HG03439 (cell line): Measurements from ENCODE around the gene MGMT.

Source experiments
- ATAC-seq: cut with Tn5 transposase; IDR thresholded peaks from one replicate; pipeline ENCODE4 v1.9.1; 2021; ENCODE audit warnings: mild to moderate bottlenecking, moderate library complexity; ENCODE audit not compliant: unreplicated experiment

The MGMT gene

DNA sequence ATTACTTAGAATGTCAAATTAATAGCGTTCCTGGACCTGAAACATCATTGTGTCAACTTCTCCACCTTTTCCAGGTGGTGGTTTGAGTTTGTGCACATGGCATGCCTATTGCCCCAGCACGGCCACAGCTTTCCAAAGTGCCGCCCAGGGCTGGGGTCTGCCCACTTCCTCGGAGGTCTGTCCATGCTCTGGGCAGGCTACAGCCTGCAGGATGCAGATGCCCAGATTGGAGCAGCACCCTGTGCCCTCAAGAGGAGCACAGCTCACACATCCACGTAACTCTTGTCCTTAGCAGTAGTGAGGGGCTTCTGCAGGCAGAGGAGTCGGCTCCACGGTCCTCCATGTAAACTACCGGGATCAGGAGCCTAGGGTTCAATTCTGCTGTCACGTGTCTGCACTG lies 258.4 kb downstream of the MGMT start:
- ATAC-seq, result no peak

DNA sequence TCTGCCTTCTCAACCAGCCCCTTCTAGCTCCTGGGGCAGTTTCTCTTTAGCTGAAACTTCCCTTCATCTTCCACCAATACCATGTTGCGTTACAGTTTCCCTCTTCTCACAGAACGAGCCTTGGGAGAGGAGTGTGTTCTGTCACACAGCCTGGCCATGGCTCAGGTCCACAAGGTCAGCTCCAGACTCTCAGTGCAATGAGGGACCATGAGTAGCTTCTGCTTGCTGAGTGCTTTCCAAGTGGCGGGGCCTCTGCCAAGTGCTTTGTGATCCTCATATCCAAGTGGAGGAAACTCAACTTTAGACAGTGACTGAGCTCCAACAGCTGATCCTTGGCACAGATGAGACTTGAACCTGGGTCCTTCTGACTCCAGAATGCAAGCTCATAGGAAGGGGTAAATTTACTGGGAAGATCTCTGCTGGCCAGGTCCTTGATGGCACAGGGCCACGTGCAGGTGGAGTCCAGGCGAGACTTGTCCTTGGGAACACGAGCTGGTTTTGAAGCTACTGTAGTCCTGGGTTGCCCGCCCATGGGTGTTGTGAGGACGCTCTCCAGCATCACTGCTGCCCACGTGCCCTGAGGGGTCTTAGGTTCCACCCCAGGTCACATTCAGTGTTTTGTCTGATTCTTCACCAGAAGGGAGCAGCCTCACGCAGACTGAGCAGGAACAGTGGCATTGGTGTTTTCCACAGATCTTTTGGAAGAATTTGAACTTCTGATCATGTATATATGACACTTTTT lies 259.0 kb downstream of the MGMT start:
- ATAC-seq, result no peak

DNA sequence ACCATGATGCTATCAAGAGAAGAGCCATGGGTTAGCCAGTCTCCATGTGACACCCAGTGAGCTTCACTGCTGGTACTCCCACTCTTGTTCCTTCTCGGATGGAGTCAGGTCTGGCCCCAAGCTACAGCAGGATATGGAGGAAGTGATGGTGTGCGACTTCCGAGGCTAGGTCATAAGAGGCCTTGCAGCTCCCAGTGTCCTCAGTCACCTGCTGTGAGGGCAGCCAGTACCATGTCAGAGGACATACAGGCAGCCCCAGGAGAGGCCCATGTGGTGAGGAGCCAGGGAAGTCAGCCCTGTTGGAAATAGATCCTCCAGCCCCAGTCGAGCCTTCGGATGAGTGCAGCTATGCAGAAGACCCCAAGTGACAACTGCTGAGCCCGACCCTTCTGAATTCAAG lies 260.0 kb downstream of the MGMT start:
- no peak for ATAC-seq

DNA sequence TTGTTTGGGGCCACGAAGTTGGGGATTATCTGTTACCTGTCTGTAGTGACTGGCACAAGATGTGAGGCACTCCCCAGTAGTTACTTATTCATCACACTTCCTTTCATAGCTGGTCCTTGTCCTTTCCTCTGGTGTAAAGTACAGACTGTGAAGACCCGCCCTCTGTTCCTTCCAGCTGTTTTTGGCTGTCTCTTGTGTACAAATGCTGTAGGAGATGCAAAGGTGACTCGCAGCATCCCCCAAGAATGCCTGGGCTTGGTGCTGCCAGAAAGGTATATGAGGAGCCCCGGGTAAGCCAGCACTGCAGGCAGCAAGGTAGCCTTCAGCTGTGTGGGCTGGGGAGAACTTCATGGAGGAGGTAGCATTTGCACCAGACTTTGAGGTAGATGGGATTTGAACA lies 260.5 kb downstream of the MGMT start:
- ATAC-seq, result no peak

DNA sequence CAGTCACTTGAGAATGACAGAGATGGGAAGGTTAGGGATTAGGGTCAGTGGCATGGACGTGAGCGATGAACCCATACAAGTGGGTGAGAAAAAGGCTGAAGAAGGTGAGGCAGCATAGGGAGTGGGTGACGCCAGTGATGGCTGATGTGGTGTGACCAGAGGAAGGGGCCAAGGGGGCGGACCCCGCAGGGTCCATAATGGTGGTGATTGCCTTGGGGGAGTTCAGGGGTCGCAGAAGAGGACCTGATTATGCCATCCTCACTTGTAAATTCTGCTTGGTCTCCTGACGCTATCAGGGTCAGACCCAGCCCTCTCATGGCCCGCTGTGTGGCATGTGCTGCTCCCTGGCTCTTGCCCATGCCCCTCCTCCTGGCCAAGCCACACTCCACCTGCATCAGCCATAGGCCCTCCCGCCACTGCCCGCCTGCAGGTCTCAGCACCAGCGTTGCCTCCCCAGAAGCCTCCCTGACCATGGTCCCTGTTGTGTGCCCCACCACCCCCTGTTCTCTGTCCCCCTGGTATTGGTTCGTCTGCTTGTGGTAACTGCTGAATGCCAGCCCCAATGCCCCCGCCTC lies 261.3 kb downstream of the MGMT start:
- no peak for ATAC-seq

DNA sequence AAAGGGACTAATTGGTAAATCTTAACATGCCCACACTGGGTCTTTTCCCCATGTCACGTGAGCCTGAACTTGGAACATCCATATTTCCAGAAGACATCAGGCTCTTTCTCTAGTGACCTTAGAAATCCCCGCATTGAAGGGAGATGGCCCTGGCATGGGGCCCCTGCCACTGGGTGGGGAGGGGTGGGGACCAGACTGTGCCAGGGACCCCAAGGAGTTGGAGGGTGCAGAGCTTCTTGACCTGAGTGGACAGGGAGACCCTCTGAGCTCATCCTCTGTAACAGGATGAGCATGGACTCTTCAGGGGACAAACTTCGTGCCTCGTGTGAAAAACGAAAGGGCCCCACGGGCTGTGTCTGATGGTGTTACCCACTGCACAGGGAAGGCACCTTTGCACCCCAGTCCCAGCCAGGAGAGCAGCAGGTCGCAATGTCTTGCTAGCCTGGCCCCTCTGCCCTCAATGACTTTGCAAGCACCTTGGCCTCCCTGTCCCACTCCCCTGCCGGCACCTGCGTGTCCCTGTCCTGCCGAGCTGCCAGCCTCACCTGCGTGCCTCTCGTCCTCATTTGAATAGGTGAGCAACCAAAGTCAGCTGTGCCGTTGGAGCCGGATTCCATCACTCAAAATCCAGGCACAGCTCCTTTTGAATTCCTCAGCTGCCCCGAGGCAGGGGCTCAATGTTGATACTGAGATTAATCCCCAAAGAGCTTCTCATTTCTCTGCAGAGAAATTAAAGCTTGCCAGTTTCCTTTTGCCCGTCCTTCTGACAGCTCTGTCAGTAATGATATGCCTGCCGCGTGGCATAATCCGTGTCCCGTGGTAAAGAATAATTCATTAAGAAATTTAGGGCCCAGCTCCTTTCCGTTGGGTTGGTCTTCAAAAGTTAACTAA lies 262.1 kb downstream of the MGMT start:
- ATAC-seq, result no peak

DNA sequence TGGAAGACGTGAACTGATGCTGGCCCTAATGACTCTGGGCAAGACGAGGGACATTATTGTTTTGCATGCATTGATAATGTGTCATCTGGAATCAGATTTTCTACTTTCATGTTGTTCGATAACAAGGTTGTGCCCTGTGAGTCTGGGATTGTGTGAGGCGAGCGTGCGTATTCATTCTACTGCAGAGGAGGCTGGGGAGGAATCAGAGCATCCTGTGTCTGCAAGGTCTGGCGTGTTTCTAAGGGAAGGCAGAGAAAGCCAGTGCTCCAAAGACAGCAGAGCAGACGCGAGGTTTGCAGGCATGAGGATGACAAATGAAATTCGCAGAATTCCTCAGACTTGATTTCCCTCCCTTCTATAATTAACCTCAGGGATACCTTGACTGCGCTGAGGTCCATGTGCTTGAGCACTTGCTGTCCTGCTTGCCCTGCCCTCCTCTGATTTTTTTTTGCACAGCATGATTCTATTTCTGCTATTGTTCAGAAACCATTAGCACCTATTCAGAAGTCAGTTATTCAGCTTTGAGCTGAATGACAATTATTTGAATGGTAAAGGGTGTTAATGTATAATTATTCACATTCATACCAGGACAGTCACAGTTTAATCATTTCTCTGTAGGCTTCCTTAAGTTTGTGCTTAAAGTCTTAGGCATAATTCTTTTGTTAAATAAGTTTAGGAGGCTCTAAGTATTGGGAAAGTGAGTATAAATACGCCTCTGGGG lies 263.4 kb downstream of the MGMT start:
- ATAC-seq, result no peak

DNA sequence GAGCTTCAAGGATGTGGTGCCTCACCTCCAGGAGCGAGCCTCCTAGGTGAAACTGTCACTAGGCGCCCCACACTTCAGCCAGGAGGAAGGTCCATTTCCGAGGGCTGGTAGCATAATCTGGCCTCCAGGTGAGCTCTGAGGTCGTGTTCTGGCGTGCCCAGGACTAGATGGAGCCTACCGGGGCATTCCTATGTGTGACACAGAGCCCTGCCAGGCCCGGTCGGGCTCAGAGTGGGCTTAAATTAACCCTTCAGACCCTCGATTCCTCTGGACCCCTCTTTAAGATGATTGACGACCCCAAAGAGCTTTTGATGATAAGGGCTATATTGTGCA lies 263.9 kb downstream of the MGMT start:
- ATAC-seq, result no peak

DNA sequence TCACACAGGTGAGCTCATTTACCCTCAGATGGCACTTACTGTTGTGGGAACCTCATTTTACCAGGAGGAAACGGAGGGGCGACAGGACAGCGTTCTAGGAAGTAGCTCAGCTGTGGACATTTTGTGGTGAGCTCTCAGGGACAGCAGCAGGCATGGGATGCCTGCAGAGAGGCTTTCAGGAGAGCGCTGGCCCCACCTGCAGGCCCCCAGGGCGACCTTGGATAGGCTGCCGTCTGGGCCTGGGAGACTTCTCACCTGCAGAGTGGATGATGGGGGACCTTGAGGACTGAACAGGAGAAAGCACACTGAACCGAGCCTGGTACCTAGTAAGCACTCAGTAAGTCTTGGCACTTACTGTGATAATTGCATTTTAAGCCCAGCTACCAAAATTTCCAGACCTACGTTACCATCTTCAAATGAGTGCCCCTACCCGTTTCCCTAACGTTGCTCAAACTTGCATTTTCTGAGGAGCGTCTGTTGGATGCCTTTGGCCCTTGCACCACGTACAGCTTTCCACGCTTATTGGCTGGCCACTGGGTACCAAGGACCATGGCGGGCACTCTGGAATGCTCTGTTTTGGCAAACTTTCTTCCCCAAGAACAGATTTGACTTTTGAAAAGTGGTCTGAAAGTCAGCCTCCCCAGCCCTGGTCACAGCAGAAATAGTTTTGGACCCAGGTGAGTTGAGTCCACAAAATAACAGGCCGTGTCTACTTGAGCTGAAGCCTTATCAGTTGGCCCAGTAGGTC lies 273.7 kb downstream of the MGMT start:
- ATAC-seq, result no peak

DNA sequence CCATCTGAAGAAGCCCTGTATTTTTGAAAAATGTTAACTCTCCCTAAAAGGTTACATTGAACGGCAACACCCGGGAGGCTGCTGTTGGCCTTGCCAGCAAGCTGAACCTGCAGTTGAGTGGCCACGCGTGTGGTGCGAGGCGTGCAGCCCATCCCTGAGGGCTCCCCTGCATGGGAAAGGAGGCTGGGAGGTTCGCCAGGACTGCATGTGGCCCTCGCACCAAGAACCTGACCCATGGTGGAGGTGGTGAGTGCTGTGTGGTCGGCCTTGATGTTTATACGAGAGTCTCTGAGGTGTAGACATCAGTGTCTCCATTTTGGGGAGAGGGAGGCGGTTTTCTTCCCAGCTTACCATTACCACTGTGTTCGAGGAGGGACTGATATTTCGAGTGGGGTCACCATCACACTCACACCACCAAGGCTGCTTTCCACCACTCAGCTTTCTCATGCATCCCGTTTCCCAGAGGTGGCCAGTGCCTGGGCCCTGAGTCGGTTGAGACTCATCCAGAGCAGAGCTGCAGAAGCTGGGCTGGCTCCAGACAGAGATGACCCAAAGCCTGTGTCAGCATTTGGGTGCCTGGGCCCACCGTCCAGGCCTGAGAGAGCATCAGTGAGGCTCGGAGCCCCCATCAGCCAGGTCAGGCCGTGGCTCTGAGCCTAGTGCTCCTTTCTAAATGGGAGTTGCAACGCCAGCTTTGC lies 274.4 kb downstream of the MGMT start:
- no peak for ATAC-seq

DNA sequence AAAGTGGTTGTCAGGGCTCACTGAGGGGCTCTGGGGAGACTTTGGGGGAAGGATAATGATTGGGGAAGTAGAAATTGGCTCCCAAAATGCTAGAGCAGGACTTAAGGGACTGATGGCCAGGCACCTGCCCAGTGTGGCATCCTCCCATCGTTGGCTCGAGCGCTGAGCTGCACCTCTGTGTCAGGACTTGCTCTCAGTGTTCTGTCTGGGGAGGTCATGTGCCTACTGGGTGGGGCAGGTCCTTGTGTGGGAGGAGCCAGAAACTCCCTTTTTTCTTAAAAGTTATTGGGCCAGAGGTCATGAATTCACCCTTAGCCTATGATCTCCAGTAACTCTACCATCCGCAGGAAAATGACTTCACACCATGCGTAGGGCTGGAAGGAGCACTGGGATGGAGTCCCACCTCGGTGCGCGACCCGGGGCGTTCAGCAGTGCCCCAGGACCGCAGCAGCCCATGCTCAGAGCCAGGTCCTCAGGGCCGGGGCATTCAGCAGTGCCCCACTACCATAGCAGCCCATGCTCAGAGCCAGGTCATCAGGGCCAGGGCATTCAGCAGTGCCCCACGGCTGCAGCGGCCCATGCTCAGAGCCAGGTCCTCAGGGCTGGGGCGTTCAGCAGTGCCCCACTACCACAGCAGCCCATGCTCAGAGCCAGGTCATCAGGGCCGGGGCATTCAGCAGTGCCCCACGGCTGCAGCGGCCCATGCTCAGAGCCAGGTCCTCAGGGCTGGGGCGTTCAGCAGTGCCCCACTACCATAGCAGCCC lies 275.1 kb downstream of the MGMT start:
- ATAC-seq, result no peak

DNA sequence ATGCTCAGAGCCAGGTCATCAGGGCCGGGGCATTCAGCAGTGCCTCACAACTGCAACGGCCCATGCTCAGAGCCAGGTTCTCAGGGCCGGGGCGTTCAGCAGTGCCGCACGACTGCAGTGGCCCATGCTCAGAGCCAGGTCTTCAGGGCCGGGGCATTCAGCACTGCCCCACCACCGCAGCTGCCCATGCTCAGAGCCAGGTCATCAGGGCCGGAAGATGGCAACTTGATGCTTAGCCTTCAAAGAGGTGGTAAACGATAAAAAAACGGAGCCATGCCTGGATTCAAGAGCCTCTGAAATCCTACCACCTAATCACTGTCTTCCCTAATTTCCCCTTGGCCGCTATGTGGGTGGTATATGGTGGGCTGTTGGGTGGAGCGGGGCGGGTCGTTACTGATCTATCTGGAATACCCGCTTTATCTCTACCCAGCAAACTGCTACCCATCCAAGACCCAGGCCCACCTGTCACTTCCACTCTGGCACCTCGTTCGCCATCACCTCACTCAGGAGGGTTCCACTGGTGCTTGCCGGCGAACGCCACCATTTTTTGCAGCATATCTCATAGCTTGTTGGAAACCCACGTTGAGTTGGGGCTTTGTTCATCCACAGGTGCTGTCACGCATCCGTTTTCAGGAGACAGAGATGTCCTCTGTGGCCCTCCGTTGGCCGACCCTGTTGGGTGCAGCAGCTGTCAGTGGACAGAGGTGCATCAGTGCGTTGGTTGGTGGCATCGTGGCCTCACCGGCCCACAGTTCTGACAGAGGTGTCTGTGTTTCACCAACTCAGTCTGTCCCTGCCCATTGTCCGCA lies 275.9 kb downstream of the MGMT start:
- ATAC-seq, result no peak

DNA sequence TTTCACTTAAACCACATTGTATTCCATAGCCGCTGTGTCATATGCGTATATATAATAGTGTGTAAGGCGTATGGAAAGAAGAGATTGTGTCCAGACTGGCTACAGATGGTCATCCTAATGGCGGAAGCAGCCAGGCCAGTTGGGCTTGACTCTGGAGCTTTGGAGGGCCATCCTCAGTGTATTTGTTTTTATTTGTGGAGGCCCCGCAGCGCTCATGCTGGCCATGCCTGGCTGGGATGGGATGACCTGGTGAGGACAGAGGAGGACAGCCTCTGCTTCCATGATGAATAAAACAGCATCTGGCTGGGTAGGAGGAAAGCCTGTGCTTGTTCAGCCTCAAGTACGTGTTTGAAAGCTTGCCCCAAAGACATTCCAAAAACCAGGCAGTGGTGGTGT lies 276.7 kb downstream of the MGMT start:
- ATAC-seq, result no peak

DNA sequence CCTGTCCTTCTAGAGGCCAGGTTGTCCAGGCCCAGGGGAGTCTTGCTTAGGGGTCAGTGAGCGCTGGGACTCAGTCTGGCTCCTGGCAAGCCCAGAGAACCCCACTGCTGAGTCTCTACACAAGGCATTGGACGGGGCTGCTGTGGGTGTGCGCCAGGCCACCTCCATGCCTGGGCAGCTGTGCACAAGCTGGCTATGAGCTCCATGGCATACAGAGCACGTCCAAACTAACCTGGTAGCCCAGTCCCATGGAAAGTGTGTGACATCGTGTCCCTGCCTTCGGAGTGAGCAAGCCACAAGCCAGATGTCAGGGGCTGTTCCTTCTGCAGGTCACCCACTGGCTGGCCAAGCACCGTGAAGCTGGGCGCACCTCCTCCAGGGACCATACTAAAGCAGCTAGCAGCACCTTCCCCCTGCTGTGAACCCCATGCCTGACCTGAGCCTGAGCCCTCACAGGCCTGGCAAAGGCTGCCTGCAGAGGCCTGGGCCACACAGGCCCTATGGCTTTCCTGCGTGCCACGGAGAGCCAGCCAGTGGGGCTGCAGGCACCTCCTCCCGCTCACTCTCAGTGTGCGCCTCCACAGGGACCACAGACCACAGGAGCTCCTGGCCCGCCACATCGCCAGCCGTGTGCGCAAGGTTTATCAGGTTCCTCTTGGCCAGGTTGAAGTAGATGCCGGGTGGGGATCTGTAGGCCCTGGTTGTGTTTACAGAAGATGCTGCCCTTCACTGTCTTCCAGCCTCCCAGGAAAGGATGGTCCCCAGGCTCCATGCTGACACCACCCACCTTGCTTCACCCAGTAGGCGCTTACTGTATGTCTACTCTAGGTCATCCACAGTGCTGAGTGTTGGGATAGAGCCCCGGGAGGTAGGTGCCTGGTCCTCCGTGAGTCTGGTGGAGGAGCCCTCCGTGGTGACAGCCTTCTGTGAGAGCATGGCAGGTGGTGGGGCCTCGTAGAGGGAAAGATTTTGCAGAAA lies 277.4 kb downstream of the MGMT start:
- ATAC-seq, result no peak

DNA sequence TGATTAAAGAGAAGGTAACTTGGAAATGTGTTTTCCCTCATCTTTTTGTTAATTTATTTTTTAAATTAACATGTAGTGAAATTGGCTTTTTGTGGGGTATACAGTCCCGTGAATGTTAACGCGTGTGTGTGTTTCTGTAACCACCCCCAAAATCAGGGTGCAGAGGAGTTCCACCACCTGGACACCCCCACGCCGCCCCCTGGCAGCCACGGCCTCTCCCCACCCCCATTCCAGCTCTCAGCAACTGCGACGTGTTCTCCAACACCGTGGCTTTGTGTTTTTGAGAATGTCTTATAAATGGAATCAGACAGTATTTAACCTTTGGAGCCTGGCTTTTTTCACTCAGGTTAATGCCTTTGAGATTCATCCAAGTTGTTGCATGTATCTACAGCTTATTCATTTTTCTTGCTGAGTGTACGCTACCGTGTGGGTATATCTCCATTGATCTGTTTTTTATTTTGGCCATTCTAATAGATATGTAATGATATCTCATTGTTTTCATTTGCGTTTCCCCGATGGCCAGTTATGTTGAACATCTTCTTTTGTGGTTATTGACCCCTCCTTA lies 278.2 kb downstream of the MGMT start:
- ATAC-seq, result no peak

DNA sequence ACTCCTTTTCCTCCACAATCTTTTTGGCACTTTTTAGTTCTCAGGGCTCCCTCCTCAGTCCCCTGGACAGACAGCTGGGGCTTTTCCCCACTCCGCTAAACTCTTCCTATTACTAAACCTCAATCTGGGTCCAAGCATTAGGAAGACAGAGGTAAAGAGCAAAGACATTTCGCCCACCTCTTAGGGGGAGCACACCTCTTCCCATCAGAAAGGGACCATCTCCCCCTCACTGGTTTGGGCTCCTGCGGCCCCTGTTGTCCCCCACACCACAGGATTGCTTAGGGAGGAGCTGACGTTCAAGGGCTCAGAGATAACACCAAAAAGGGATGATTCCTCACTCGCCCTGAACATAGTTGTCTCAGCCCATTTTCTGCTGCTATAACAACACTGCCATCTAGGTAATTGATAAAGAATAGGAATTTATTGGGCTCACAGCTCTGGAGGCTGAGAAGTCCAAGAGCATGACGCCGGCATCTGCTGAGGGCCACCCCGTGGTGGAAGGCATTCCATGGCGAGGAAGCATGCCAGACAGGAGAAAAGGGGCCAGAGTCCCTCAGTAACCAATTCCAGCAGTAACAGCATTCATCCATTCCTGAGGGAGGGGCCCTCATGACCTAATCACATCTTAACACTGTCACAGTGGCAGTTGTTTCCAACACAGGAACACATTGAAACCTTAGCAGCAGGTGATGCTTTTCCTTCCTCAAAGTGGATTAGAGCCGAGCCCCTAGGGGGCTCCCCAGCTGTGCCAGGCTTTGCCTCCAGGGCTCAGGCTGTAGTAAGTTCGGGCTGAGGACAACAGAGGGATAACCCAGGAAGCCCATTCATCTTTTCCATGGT lies 287.4 kb downstream of the MGMT start:
- ATAC-seq, result no peak
